Stimulated activated CD4-positive, alpha-beta T cell treated with anti-CD3 and anti-CD28 coated beads, Interleukin-2, amount 100 ng/mL, for 4 hours (primary cell): Measurements from ENCODE around the gene PIAS1.

Experiments
- DNase-seq: peaks from one replicate; pipeline ENCODE4 v3.0.0-alpha.2; 2020; ENCODE audit warnings: low read depth

The PIAS1 gene

GRCh38 chr15:68062946-68063465 is 8.9 kb downstream of the PIAS1 start:
- DNase-seq: no peak

DNA sequence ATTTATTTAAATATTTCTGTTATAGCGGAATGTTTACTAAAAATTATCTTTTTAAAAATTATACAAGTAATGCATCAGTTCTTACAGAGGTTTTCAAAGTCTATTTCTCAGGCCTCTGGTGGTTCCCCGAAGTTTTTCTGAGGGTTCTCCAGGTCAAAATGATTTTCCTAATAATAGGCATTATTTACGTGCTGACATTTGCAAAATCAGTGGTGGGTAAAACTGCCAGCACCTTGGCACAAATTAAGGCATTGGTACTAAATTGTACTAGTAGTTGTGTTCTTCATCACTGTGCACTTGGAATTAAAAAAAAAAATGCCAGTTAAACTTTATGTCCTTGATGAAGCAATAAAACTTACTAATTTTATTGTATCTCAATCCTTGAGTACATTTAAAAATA is 9.5 kb downstream of the PIAS1 start:
- no peak for DNase-seq

GRCh38 chr15:68073576-68074288 is 19.6 kb downstream of the PIAS1 start:
- no peak for DNase-seq

GRCh38 chr15:68075764-68076385 is 21.8 kb downstream of the PIAS1 start:
- no peak for DNase-seq

GRCh38 chr15:68078365-68078764 is 24.2 kb downstream of the PIAS1 start:
- DNase-seq: no peak

- no peak for DNase-seq
Measured at GRCh38 chr15:68080334-68080733, 26.2 kb downstream of the PIAS1 start.

DNA sequence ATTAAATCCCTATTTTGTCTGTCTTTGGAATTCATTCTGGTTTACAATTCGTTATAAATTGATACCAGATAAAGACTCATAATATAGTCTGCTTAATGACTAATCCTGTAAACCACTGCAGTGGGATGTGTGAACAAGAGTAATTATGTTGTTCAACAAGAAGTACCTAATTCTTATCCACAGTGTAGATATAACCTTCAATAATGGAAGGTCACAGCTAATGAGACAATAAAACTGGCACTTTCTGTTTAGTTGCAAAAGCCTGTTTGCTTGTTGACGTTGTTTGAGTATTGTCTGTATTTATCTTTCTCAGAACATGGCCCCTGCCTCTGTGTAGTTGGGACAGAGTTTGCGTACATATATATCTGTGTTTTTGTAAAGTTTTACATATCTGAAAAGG is 26.7 kb downstream of the PIAS1 start:
- no peak for DNase-seq

GRCh38 chr15:68081869-68082505 is 27.9 kb downstream of the PIAS1 start:
- no peak for DNase-seq

DNA sequence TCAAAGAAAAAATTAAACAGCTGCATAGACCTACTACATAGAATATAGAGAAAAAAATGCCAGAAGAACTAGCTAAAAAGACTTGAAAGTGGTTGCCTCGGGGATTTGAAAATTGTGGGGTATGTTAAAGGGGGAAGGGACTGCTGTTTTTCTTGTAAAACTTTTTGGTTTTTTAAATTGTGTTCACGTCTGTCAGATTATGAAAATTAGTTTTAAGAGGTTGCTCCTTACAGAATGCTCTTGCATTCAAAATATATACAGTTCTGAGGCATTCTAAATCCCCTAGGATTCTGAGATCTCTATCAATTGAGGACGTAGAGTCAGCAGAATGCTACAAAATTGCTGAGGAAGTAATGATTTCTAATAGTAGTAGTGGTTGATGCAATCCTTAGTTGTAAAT is 28.6 kb downstream of the PIAS1 start:
- DNase-seq: no peak

- no peak for DNase-seq
Measured at GRCh38 chr15:68083463-68083862, 29.3 kb downstream of the PIAS1 start.

DNA sequence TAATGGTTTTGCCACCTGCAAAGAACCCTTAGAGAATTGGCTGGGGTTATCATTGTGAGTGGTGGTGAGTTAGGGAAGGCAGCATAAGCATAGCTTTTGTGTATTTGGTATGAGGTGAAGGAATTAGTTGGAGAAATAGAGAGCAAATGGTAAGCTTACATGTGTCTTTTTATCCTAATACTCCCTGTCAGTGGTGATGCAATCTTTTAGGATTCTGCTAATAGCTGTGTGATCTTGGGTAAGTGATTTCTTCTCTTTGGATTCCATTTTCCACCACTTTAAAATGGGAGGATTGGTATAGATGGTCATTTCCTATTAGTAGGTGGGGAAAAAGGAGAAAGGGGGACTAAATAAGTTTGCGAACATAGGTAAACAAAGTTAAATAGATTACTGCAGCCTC is 30.9 kb downstream of the PIAS1 start:
- DNase-seq: no peak

GRCh38 chr15:68091743-68092142 is 37.6 kb downstream of the PIAS1 start:
- no peak for DNase-seq

DNA sequence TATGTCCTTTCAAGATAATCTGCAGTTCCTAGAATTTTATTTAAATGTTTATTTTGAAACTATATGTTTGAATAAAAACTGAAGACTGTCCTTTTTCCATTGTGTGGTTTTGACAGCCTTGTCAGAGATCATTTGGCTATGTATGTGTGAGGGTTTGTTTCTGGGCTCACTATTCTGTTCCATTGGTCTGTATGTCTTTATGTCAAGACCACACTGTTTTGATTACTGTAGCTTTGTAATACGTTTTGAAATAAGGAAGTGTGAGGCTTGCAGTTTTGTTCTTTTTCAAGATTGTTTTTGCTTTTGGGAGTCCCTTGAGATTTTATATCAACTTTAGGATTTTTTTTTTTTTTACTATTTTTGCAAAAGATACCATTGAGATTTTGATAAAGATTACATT is 42.0 kb downstream of the PIAS1 start:
- no peak for DNase-seq

GRCh38 chr15:68097029-68097428 is 42.9 kb downstream of the PIAS1 start:
- no peak for DNase-seq

GRCh38 chr15:68098465-68098864 is 44.4 kb downstream of the PIAS1 start:
- no peak for DNase-seq

DNA sequence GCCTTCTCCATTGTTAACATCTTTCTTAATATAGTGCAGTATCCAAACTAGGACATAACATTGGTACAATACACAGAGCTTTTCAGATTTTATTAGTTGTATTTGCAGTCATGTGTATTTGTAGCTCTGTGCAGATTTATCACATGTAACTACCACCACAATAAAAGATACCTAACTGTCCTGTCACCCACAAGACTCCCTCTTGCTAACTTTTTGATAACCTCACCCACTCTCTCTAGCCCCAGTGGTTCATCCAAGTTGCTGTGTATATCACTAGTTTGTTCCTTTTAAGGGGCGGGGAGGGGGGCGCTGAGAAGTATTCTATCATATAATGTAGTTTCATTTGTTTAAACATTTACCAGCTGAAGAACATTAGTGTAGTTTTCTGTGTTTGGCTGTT is 46.1 kb downstream of the PIAS1 start:
- no peak for DNase-seq

DNA sequence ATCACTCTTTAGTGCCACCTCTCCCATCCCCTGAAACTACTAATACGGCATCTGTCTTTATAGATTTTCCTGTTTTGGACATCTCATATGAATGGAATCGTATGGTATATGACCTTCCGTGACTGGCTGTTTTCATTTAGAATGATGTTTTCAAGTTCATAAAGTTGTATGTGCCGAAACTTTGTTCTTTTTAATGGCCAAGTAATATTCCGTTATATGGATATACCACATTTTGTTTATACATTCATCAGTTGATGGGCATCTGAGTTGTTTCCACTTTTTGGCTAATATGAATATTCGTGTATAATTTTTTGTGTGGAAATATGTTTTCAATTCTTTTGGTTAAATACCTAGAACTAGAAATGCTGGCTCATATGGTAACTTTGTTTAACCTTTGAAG is 49.5 kb downstream of the PIAS1 start:
- no peak for DNase-seq

DNA sequence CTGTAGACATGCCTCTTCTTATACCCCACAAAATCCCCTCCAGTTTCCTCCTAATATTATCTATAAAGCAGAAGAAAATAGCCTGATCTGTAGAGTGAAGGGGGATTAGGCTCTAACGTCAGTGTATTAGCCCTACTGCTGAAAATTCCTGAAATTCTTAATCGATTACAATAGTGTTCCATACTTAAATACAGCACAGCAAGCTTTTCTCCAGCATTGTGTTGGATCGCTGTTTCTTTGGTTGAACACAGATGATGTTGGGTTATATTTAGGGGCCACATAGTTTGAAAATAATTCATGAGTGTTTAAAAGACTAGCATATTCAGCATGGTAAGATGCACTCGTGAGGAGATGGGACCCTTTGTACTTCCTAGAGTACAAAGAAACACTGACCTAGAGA is 52.5 kb downstream of the PIAS1 start:
- DNase-seq: no peak

DNA sequence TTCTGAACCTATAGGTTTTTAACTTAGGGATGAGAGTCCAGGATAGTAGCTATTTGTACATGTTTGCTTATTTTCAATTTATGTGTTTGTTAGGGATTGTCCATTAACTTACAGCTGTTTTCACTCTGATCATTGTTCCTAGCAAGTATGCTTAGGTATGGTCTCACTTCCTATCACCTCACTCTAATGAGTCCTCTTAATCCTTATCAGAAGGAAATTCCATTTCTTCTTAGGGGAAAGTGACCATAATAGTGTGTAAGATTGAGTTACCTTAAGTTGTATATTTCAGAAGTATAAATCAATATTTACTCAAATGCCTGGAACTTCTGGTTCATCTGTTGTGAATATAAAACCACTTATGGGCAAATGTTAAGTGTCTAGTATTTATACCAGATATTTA is 53.0 kb downstream of the PIAS1 start:
- no peak for DNase-seq

GRCh38 chr15:68112706-68113105 is 58.6 kb downstream of the PIAS1 start:
- no peak for DNase-seq

DNA sequence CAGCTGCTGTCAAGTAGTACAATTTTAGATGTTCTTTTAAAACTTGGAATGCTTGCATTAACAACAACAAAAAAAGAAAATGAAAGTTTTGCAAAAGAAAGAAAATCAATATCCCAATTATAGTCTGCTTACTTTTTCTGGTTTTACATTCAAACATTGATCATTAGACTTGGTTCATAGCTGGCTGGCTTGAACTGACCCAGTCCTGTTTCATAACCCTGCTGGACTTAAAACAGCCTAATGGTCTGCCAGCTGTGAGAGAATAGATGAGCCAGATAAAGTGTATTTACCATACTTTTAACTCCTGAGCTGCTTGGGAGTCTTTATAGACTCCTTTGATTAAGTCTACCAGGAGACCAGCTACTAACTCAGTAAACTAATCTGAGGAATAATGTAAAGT is 59.2 kb downstream of the PIAS1 start:
- no peak for DNase-seq

DNA sequence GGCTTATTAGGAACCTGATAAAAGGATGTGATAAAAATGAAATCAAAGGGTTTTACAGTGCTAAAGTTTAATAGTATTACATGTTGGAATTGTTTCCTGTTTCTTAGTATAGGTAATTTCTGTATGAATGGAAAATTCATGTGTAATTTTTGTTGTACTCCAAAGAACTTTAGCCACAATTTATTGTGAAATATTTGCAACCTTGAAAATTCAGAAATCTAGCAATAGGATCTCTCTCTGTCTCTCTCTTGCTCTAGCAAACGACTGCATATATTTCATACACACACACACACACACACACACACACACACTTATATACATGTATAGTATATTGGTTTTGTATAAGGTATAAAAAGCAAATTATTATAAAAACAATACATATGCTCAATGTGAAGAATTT is 59.6 kb downstream of the PIAS1 start:
- no peak for DNase-seq

GRCh38 chr15:68114356-68114755 is 60.2 kb downstream of the PIAS1 start:
- DNase-seq: no peak
